AG04449 (cell line): ENCODE data around the gene MBD3L3.
"Not testable (repeated sequence)": the region's sequence is repeated elsewhere in the genome, so short reads cannot be mapped to it uniquely, and the experiment has no call there.

Experiments used
- CTCF ChIA-PET: fragments of 350-600 bp; formaldehyde crosslinking; extraction: SDS; loops from one replicate; lab custom pipeline; 2021; ENCODE audit warnings: antibody characterized with exemption; lab: Yijun Ruan, JAX
- POLR2A ChIA-PET: fragments of 400-600, 350-600 bp; formaldehyde crosslinking; extraction: SDS; loops from one replicate; lab custom pipeline; 2020; ENCODE audit warnings: antibody characterized with exemption, inconsistent platforms; lab: Yijun Ruan, JAX
- DNase-seq: peaks from one replicate; pipeline ENCODE4 v3.0.0-alpha.2; 2010; ENCODE audit warnings: low read depth, low spot score
- H3K4me3 ChIP-seq: 2 replicates; pipeline ENCODE4 v1.5.1; 2011; ENCODE audit warnings: low read depth, mild to moderate bottlenecking, control low read depth, low read length
- TF ChIP-seq, protein P1 (sequence below): IDR thresholded peaks from one replicate; pipeline ENCODE4 v1.5.1; 2011; ENCODE audit warnings: mild to moderate bottlenecking, moderate library complexity, low read length, control low read depth, inconsistent platforms; ENCODE audit not compliant: insufficient read depth; ENCODE audit errors: missing control alignments

MBD3L3 gene

GRCh38 chr19:7030278-7030677 lies 28.2 kb downstream of the MBD3L3 start, which contains the start of gene MBD3L5:
MBD3L5 (plus strand) TSS chr19:7030578; CDS start chr19:7030612, 34 bp downstream.
- H3K4me3 ChIP-seq, CTCF ChIA-PET, DNase-seq, POLR2A ChIA-PET: not testable (repeated sequence)

DNA sequence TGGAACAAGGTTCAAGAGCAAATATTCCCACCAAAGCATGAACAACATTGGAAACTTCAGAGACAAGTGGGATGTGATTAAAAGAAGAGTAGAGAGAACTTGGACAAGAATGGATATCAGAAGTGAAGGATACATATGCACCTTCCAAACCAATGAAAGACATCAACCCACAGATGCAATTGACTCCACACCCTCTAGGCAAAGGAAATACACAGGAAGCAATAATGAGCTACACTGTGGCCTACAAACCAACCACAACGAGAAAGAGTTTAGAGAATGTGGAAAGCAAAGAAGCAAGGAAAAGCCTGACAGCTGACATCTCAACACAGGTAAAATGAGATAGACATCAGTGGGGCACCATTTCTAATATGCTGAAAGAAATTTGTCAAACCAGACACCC lies 29.7 kb downstream of the MBD3L3 start:
- POLR2A ChIA-PET, H3K4me3 ChIP-seq, CTCF ChIA-PET, DNase-seq: not testable (repeated sequence)

DNA sequence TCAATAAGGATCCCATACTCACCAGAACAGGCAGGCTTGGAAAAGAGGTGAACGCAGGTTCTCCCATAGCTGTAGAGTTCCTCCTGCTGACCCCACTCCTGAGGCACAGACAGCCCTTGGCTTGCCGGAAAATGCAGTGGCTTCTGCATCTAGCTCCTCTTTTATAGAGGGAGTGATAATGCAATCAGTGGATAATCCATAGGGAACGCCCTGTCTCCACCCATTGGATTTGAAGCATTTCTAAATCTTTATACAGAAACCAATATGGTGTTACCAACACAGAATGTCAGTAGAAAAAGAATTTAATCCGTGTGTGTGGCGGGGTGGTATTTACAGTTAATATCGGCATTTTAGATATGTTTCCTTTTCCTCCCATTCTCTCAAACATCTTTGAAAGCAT lies 37.1 kb downstream of the MBD3L3 start, which contains the start of gene MBD3L2B:
Gene MBD3L2B, minus strand, starts transcription at position 101 of the 400 bp plus-strand sequence. Its CDS starts 34 bp downstream, at position 67.
- POLR2A ChIA-PET, CTCF ChIA-PET, DNase-seq, H3K4me3 ChIP-seq: not testable (repeated sequence)

DNA sequence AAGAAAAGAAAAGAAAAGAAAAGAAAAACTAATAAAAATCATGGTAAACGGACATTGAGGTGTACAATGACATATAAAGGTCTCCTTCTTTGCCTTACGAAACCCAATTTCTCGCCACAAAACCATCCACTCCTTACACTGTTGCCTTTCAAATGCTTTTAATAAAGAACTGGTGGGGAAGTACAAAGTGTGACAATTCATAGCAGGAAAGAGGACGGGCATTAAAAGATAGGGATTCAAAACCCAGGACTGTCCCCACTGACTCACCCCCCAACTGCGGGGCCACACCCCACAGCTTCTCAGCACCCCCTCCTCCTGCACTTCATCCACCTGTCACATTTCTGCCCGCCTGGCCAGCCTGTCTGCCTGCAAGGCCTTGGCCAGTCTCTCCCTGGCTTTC lies 39.6 kb downstream of the MBD3L3 start:
- TF ChIP-seq, protein P1, sequence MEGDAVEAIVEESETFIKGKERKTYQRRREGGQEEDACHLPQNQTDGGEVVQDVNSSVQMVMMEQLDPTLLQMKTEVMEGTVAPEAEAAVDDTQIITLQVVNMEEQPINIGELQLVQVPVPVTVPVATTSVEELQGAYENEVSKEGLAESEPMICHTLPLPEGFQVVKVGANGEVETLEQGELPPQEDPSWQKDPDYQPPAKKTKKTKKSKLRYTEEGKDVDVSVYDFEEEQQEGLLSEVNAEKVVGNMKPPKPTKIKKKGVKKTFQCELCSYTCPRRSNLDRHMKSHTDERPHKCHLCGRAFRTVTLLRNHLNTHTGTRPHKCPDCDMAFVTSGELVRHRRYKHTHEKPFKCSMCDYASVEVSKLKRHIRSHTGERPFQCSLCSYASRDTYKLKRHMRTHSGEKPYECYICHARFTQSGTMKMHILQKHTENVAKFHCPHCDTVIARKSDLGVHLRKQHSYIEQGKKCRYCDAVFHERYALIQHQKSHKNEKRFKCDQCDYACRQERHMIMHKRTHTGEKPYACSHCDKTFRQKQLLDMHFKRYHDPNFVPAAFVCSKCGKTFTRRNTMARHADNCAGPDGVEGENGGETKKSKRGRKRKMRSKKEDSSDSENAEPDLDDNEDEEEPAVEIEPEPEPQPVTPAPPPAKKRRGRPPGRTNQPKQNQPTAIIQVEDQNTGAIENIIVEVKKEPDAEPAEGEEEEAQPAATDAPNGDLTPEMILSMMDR, result no peak
- no peak for DNase-seq
- ChIA-PET CTCF (no interaction called here), POLR2A (no interaction called here)
- no peak overlapping the region for H3K4me3 ChIP-seq

DNA sequence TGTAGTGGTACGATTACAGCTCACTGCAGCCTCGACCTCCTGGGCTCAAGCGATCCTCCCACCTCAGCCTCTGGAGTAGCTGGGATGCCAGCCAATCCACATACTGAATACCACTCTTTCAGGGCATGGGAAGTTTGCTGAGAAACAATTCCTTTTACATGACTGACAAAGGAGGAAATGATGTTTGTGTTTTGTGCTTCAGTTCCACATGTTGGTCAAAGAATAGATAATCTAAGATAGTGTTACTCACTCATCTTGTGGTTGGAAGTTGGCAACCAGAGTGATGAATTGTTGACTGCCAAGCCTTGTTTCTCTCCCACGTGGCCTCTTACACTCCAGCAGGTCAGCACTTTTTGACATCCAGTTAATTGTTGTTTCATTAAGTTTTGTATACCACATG lies 44.8 kb downstream of the MBD3L3 start:
- H3K4me3 ChIP-seq, result no peak overlapping the region
- TF ChIP-seq, protein P1, result no peak
- no peak for DNase-seq
- POLR2A ChIA-PET, result no interaction called here
- CTCF ChIA-PET, result no interaction called here

DNA sequence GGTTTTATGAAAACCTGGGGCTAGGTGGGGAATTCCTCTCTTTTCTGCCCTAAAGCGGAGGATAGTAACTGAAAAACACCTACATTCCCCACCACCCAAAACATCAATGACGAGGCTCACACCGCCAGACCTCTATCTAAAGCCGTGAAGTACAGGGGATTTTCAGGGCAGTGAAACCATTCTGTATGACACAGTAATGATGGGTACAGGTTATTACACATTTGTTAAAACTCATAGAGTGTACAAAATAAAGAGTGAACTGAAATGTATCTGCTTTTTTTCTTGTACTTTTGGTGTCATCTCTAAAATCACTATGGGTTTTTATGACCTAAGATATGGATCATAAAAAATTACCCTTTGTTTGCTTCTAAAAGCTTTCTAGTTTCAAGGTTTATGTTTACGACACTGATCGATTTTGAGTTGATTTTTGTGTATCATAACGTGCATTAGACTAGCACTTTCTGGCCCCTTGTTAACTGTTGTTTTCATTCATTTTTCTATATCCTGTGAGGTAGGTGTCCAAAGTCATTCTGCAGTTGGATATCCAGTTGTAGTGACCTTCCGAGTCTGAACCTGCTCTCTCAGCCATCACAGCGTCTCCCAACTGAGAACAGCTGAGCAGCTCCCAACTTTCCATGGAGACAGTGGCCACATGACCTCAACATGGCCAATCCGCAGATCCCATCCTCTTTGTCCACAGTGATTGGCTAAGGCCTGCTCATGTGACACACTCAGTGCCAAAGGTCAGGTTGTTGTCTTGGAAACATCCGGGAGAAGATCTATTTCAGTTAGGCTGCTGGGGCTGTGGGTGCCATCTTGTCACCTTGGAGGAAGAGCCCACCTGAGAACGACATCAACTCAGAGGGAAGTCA lies 47.5 kb downstream of the MBD3L3 start:
- DNase-seq, result no peak
- CTCF ChIA-PET, result no interaction called here
- no peak overlapping the region for H3K4me3 ChIP-seq
- TF ChIP-seq, protein P1, result no peak
- POLR2A ChIA-PET, result no interaction called here

DNA sequence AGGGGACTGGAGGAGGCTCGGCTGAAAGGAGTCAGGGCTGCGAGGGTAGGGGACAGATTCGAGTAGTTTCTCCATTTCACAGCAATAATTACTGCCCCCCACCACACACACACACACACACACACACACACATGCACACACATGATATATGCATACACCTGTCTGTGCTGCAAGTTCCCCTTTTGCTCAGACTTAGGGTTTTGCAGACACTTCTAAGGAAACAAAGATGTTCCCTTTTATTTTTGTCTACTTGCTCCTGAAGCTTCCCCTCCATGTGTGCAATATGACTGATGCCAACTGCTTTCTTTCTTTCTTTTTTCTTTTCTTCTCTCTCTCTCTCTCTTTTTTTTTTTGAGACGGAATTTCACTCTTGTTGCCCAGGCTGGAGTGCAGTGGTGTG lies 50.6 kb downstream of the MBD3L3 start:
- no peak overlapping the region for H3K4me3 ChIP-seq
- ChIA-PET POLR2A (no interaction called here), CTCF (no interaction called here)
- TF ChIP-seq, protein P1, result no peak
- no peak for DNase-seq
